HG02973 (cell line): ENCODE data around the gene TIMM8B.
"Not testable (repeated sequence)": the region's sequence is repeated elsewhere in the genome, so short reads cannot be mapped to it uniquely, and the experiment has no call there.

Experiments
- ATAC-seq: cut with Tn5 transposase; IDR thresholded peaks from one replicate; pipeline ENCODE4 v1.9.1; 2021; ENCODE audit warnings: moderate library complexity; ENCODE audit not compliant: unreplicated experiment

The TIMM8B gene

GRCh38 chr11:112085822-112086421 lies 634 bp downstream of the TIMM8B start:
- peak; percentile 37 for ATAC-seq

GRCh38 chr11:112082729-112083128 lies 3.8 kb downstream of the TIMM8B start:
- ATAC-seq, result no peak

DNA sequence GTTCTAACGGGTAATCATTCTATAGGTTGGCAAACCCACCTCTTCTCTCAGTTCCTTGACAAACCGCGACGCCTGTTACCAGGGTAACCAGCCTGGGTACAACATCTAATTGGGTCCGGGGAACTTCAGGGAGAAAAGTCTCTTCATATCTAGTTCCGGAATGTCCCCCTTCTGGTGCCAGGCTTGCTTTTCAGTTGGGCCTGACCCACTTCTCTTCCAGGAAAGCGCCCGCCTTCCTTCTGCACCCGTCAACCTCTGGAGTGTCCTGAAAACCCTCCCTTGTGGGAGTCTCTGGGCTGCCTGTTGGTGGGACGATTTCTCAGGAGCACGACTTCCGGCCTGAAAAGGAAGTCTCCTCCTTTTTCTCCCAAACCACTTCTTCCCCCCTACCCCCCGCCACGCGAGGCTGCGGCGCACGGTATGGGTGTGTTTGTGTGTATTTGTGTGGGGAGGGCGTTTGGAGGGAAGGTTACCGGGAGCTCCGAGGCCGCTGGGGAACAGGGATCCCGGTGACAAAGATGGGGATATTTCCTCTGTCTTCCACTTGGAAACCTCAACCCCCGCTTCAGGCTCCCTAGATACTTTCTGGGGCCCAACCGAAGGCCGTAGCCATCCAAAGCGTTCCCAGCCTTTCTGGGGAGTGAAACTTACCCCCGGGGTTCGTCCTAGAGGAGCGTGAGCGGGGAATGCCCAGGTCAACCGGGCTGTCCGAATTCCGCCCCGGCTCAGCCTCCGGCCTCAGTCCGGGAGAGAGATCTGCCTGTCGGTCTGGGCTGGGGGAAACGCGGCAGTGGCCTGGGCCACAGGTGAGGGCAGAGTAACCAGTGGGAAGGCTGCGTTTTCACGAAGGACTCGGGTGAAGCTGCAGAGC lies 12.4 kb downstream of the TIMM8B start, which contains the start of the genes NKAPD1 and PIH1D2:
Gene NKAPD1 (plus strand): TSS at position 359 of the 871 bp plus-strand sequence. CDS start 1,276 bp downstream, outside the sequence.
Gene PIH1D2 (minus strand): TSS at position 77 of the 871 bp plus-strand sequence. CDS start 843 bp downstream, outside the sequence.
- peak; percentile 87 for ATAC-seq

DNA sequence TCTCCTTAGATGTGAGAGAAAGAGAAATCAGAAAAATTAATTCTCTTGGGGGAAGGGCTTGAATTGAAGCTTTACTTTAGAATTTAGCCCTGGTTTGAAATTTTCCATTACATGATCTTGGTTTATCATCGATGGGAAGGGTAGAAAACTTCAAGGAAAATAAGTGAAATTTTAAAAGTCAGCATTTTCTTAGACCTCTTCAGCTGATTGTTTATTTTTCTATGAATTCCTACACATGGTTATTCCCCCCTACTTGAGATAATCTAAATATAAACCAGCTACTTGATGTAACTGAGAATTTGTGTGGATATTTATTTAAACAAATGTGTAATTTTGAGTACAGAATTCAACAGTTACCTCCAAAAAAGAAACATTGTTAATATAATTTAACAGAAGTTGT lies 23.6 kb downstream of the TIMM8B start:
- no peak for ATAC-seq

DNA sequence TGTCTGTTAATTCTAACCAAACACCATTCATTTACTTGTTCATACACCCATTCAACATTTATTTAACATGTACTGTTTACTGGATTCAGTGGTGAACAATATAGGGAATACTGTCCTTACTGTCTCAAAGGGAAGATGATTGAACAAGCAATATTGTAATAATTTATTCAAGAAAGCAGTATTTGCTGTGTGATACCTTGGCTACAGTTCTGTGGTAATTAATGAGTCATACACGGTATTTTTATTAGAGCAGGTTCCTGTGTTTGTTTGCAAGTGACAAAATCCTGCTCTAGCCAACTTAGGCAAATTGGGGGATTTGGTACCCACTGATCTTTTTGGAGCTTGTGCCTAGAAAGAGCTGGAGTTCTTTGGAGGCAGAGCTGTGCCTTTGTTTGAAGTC lies 28.5 kb downstream of the TIMM8B start:
- no peak for ATAC-seq

GRCh38 chr11:112057170-112057569 lies 29.4 kb downstream of the TIMM8B start:
- ATAC-seq, result no peak

DNA sequence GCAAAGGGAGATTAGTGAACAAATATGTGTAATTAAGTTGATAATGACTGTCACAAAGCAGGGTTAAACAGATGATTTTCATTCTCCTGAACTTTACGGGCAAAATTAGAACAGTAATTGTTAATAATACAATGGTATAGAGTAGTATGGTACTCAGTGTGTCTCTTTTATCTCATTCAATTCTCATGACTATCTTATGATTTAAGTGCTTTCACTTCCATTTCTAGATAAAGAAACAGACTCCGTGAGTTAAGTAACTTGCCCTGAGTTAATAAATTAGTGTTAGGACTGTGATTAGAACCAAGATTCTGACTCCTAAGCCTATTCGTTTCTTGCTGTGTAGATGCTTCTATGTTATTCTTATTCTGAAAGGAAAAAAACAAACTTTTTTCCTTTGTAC lies 34.8 kb downstream of the TIMM8B start:
- no peak for ATAC-seq

DNA sequence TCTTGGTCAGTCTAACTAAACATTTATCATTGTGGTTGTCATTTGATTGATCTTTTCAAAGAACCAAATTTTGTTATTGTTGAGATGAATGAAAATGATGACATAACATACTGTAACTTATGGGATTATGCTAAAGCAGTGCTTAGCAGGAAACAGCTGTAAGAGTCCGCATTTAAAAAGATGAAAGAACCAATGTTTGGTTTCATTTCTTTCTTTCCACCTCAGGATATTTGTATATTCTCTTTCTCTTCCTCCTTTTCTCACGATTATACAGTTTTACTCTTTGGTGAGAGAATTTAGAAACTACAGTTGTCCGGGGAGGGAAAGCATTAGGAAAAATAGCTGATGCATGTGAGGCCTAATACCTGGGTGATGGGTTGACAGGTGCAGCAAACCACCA lies 35.8 kb downstream of the TIMM8B start:
- ATAC-seq, result peak; percentile 78

GRCh38 chr11:112049777-112050176 lies 36.8 kb downstream of the TIMM8B start:
- ATAC-seq, result no peak

- ATAC-seq, result not testable (repeated sequence)
Observed at GRCh38 chr11:112048256-112048655, 38.3 kb downstream of the TIMM8B start.

DNA sequence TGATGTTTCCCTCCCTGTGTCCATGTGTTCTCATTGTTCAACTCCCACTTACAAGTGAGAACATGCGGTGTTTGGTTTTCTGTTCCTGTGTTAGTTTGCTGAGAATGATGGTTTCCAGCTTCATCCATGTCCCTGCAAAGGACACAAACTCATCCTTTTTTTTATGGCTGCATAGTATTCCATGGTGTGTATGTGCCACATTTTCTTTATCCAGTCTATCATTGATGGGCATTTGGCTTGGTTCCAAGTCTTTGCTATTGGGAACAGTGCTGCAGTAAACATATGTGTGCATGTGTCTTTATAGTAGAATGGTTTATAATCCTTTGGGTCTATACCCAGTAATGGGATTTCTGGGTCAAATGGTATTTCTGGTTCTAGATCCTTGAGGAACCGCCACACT lies 39.9 kb downstream of the TIMM8B start:
- not testable (repeated sequence) for ATAC-seq

- no peak for ATAC-seq
Observed at GRCh38 chr11:112044961-112045360, 41.6 kb downstream of the TIMM8B start.

- ATAC-seq, result no peak
Observed at GRCh38 chr11:112042961-112043304, 43.6 kb downstream of the TIMM8B start.

GRCh38 chr11:112042161-112042960 lies 44.2 kb downstream of the TIMM8B start:
- ATAC-seq, result no peak

DNA sequence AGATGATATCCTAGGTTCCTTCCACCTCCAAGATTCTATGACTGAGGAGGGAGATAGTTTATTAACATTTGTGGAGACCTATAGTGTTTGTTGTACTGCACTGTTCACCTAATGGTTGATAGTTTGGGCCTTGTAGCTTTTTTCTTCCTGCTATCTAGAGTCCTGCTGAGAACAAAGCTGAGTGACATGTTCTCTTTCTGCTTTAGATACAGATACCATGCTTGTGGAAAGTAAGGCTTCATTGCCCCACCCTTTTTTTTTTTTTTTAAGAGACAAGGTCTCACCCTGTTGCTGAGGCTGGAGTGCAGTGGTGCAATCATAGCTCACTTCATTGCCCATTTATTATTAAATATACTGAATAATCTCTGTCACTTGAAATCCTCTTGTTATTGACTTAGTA lies 49.0 kb downstream of the TIMM8B start:
- no peak for ATAC-seq
